ENCODE results near the gene MELTF.

DNA sequence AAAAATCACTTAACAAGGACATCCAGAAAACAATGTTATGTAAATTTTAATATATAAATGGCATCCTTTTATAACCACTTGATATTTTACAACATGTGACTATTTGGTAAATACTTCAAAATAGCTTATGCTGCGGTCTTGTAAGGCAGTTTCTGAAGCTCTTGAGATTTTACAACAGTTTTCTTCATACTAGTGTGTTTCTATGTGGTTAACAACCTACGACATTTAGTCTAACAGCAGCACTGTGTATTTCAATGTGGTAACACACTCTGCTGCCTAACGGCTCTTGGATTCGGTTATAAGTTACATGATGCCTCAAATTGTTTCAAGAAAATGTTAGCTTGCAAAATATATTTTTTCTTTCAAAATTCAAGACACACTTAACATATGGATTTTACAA is 12.9 kb upstream of the MELTF start:
- TF ChIP-seq, protein P1, sequence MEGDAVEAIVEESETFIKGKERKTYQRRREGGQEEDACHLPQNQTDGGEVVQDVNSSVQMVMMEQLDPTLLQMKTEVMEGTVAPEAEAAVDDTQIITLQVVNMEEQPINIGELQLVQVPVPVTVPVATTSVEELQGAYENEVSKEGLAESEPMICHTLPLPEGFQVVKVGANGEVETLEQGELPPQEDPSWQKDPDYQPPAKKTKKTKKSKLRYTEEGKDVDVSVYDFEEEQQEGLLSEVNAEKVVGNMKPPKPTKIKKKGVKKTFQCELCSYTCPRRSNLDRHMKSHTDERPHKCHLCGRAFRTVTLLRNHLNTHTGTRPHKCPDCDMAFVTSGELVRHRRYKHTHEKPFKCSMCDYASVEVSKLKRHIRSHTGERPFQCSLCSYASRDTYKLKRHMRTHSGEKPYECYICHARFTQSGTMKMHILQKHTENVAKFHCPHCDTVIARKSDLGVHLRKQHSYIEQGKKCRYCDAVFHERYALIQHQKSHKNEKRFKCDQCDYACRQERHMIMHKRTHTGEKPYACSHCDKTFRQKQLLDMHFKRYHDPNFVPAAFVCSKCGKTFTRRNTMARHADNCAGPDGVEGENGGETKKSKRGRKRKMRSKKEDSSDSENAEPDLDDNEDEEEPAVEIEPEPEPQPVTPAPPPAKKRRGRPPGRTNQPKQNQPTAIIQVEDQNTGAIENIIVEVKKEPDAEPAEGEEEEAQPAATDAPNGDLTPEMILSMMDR (IDR thresholded peaks at IDR 0.05) = no peak
- no peak for TF ChIP-seq POLR2A (IDR thresholded peaks at IDR 0.05)

Measured in adrenal gland (tissue), 5 donors.